Upper lobe of left lung (tissue), 4 donors: ENCODE measurements around the gene MATN3.

Experiments
- POLR2A ChIP-seq, 4 donors: fragments of 450-650 bp; IDR thresholded peaks; one replicate each; pipeline ENCODE4 v1.5.1; 2016 to 2017; ENCODE audit warnings: antibody characterized with exemption in 4 of 4, mild to moderate bottlenecking in 2 of 4
- TF ChIP-seq, protein P1 (sequence below), 6 experiments: fragments of 450-650 bp in 4 of 6; fragments of 200-600 bp in 2 of 6; sonication (generic) in 2 of 6; IDR thresholded peaks; one replicate each; pipeline ENCODE4 v1.5.1; 2016 to 2019; ENCODE audit warnings: antibody characterized with exemption in 6 of 6

DNA sequence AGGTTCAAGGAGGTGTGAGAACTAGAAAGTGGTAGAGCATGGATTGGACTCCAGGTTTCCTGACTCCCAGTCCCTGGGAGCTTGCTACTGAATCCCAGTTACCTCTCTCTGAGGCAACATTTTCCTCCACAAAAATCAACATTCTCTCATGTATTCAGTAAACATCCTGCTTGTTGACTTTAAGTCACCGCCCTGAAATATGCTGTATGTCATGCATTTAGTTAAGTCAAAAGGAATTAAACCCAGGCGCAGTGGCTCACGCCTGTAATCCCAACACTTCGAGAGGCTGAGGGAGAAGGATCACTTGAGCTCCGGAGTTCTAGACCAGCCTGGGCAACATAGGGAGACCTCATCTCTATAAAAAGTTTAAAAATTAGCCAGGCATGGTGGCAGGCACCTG is 3.8 kb downstream of the MATN3 start:
- TF ChIP-seq POLR2A (IDR thresholded peaks at IDR 0.05), result no peak
- TF ChIP-seq, protein P1, sequence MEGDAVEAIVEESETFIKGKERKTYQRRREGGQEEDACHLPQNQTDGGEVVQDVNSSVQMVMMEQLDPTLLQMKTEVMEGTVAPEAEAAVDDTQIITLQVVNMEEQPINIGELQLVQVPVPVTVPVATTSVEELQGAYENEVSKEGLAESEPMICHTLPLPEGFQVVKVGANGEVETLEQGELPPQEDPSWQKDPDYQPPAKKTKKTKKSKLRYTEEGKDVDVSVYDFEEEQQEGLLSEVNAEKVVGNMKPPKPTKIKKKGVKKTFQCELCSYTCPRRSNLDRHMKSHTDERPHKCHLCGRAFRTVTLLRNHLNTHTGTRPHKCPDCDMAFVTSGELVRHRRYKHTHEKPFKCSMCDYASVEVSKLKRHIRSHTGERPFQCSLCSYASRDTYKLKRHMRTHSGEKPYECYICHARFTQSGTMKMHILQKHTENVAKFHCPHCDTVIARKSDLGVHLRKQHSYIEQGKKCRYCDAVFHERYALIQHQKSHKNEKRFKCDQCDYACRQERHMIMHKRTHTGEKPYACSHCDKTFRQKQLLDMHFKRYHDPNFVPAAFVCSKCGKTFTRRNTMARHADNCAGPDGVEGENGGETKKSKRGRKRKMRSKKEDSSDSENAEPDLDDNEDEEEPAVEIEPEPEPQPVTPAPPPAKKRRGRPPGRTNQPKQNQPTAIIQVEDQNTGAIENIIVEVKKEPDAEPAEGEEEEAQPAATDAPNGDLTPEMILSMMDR (IDR thresholded peaks at IDR 0.05), result no peak
